AG10803 (cell line): ENCODE results near the gene RTTN.

Source experiments
- DNase-seq: peaks from one replicate; pipeline ENCODE4 v3.0.0; 2010; ENCODE audit warnings: low read depth
- H3K4me3 ChIP-seq: 2 replicates; pipeline ENCODE4 v1.5.1; 2011; ENCODE audit warnings: mild to moderate bottlenecking, low read length, control low read depth
- TF ChIP-seq, protein P1 (sequence below): conservative IDR thresholded peaks from 2 replicates; pipeline ENCODE4 v1.5.1; 2011; ENCODE audit warnings: mild to moderate bottlenecking, low read length, control low read depth, inconsistent platforms

Gene RTTN

DNA sequence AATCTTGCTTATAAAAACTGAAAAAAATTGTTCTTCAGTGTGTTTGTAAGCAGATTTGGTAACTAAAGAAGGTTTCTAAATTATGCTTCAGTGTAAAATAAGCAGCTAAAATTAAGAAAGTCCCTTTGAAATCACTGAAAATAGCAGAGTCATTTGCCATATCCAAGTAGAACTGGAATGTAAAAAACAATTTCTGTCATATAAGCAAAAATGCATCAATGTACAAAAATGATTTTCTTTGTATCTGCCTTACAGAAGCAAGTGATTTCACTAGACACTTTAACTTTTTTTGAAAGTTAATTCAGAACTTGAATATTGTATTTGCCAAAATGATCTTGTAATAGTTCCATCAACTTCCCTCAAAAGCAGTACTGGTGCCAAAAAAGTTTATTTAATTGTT is 136.1 kb downstream of the RTTN start:
- DNase-seq: no peak
- no peak overlapping the region for H3K4me3 ChIP-seq
- TF ChIP-seq, protein P1, sequence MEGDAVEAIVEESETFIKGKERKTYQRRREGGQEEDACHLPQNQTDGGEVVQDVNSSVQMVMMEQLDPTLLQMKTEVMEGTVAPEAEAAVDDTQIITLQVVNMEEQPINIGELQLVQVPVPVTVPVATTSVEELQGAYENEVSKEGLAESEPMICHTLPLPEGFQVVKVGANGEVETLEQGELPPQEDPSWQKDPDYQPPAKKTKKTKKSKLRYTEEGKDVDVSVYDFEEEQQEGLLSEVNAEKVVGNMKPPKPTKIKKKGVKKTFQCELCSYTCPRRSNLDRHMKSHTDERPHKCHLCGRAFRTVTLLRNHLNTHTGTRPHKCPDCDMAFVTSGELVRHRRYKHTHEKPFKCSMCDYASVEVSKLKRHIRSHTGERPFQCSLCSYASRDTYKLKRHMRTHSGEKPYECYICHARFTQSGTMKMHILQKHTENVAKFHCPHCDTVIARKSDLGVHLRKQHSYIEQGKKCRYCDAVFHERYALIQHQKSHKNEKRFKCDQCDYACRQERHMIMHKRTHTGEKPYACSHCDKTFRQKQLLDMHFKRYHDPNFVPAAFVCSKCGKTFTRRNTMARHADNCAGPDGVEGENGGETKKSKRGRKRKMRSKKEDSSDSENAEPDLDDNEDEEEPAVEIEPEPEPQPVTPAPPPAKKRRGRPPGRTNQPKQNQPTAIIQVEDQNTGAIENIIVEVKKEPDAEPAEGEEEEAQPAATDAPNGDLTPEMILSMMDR: no peak

DNA sequence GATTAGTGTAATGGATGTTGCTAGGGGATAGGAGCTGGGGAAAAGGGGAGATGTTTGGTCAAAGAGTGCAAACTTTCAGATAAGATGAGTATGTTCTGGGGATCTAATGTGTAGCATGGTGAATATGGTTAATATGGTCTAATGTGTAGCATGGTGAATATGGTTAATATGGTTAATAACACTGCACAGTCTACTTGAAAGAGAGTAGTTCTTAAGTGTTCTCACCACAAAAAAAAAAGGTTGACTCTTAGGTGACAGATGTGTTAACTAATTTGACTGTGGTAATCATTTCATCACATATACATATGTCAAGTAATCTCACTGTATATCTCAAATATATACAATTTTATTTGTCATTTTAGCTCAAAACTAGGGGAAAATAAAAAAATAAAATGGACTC is 136.5 kb downstream of the RTTN start:
- no peak for DNase-seq
- no peak overlapping the region for H3K4me3 ChIP-seq
- TF ChIP-seq, protein P1: no peak

DNA sequence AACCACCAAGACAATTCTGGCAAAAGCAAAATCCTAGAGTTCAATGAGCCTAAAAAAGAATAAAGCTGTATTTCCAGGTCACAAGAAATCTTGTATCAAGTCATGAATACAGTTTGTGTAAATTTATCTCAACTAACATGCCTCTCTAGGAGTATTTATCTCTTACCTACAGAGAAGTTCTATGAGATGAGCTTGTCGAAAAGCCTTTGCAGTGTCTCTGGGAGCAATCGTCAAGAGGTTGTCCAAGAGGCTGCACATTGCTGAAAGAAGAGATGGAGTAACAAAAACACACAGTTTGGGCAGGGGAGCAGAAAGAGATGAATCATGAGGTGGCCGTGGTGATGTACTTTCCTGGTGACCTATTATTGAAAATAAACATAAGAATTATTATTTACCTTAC is 145.8 kb downstream of the RTTN start:
- TF ChIP-seq, protein P1: no peak
- no peak overlapping the region for H3K4me3 ChIP-seq
- no peak for DNase-seq

DNA sequence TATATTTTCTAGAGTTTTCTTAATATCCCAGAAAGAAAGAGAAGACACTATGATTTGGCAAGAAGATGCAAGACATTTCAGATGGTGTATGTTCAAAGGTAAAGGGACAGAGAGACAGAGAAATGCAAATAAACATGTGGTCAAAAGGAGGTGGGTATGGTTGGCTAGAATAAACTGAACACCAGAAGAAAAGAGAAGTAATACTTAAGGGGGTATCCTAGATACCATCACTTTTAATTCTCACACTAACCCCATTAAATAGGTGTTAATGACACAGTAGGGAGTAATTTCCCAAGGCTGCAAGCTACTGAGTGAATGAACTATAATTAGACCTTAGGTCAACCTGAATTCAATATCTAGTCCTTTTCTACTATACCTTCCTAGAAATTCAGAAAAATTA is 146.6 kb downstream of the RTTN start:
- no peak for DNase-seq
- TF ChIP-seq, protein P1: no peak
- no peak overlapping the region for H3K4me3 ChIP-seq

DNA sequence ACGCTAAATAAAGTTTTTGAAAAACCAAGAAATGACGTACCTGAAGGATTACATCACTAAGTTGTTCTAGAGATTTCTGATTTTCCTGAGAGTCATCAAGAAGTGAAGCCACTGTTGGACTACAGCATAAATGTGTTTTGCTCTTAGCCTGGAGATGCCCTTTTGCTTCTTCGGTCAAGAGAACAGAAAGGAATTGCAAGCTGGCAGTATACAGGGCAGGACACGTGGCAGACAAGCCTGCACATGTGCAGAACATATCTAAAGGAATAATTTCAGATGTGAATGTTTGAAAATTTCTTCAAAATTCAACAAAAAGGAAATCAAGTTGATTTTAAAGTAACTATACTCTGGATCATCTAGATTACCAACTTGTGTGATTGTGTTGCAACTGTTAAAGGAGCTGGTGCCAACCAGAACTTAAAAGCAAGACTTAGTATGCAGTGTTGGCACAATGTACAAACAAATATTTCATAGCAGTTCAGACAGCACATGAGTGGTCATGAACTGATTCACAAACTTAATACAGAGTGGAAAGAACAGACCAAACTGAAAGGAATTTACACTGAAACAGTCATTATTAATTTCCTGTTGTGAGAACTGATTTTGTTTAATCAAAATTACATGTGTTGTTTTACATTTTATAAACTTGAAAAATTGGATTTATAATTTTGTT is 157.4 kb downstream of the RTTN start:
- TF ChIP-seq, protein P1: no peak
- peak; percentile 85 for DNase-seq
- peak overlapping the region; percentile 35 for H3K4me3 ChIP-seq

DNA sequence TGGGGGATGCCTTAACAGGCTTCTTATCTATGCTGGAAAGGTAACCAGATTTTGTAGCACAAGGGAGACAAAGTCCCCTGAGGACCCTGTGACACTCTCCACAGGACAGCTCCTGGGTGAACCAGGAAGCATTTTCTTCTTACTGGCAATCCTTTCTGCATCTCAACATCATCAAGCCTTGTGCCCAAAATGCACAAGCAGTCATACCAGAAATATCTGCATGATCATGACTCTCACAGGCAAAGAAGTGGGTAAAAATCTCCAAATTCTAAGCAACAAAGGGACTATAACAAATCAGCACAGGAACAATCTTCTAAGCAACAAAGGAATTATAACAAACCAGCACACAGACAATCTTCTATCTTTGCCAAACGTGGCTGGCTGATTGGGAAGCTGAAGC is 158.7 kb downstream of the RTTN start:
- TF ChIP-seq, protein P1: no peak
- H3K4me3 ChIP-seq: no peak overlapping the region
- peak; percentile 52 for DNase-seq

DNA sequence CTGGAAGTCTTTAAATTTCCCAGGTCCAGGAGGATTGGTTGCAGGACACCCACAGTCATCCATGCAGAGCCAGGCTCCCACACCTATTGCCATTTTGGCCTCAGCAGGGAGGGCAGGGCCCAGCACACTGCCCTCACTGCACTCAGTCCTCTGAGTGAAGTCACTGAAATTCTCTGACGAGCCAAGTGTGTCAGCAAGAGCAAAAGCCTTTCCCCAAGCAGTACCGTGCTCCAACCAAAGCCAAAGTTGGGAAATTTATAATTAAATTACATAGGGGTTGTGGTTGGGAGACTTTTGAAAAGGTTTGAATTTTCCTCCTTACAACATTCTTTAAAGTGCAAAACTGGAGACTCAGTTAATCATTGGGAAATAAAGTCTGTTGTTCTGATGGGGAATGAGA is 159.3 kb downstream of the RTTN start:
- TF ChIP-seq, protein P1: no peak
- DNase-seq: peak; percentile 87
- H3K4me3 ChIP-seq: no peak overlapping the region
